Small intestine (tissue), 7 donors: Measurements from ENCODE around the gene OAT. TPM values are rescaled to one million over a fixed set of nuclear protein-coding genes. Genes with fewer than 3 reads are reported as not detected.

Experiments used
- DNase-seq, 2 donors: peaks; one replicate each; pipeline versions ENCODE4 v3.0.0 to v3.0.0-alpha.2; 2013
- FAIRE-seq: peaks from 2 replicates; lab custom pipeline; 2012; peaks lifted over from hg19 to GRCh38; lab: Jason Lieb, UNC
- H3K27ac ChIP-seq, 3 donors: one replicate each; pipeline ENCODE4 v1.5.1; 2013; ENCODE audit warnings: low read length in 2 of 3, mild to moderate bottlenecking in 2 of 3, control low read depth in 1 of 3, inconsistent platforms in 1 of 3, low read depth in 1 of 3, moderate library complexity in 1 of 3
- H3K27me3 ChIP-seq, 3 donors: one replicate each; pipeline ENCODE4 v1.6.1; 2013; ENCODE audit warnings: low read length in 3 of 3, inconsistent platforms in 1 of 3; ENCODE audit not compliant: control insufficient read depth in 3 of 3, insufficient read depth in 3 of 3
- H3K36me3 ChIP-seq, 3 donors: one replicate each; pipeline ENCODE4 v1.6.1; 2013; ENCODE audit warnings: low read length in 3 of 3, inconsistent platforms in 1 of 3, low read depth in 1 of 3, mild to moderate bottlenecking in 1 of 3, moderate library complexity in 1 of 3; ENCODE audit not compliant: control insufficient read depth in 3 of 3, insufficient read depth in 2 of 3
- H3K4me1 ChIP-seq, 3 donors: one replicate each; pipeline ENCODE4 v1.6.1; 2013; ENCODE audit warnings: low read length in 2 of 3, inconsistent platforms in 1 of 3, low read depth in 1 of 3, mild to moderate bottlenecking in 1 of 3, moderate library complexity in 1 of 3; ENCODE audit not compliant: control insufficient read depth in 3 of 3, insufficient read depth in 2 of 3
- H3K4me3 ChIP-seq, 3 donors: one replicate each; pipeline ENCODE4 v1.5.1; 2013; ENCODE audit warnings: low read length in 3 of 3, control low read depth in 1 of 3, inconsistent platforms in 1 of 3, low read depth in 1 of 3, mild to moderate bottlenecking in 1 of 3, moderate library complexity in 1 of 3
- H3K9me3 ChIP-seq, 2 donors: one replicate each; pipeline ENCODE4 v1.6.1; 2013; ENCODE audit warnings: low read depth in 1 of 2, low read length in 1 of 2; ENCODE audit not compliant: control insufficient read depth in 2 of 2, insufficient read depth in 1 of 2
- WGBS, 3 donors: extraction: QIAGEN DNeasy Blood & Tissue Kit; methylation state at CpG; one replicate each; pipeline ENCODE4 v1.1.7; 2013; 5-methylcytosine and 5-hydroxymethylcytosine counted together
- polyA plus RNA-seq, 4 donors: library from polyadenylated mRNA; stranded (reverse) in 3 of 4; unstranded in 1 of 4; fragments of 200-250 nt in 3 of 4; fragments of 120-200 nt in 1 of 4; gene quantifications; one replicate each; pipeline versions ENCODE4 v1.2.1 to v1.2.3, GENCODE V29; 2013
- donor health status: healthy with polysubstance abuse.
- donor health status: control.
- donor health status: control.
- donor health status: Bipolar disorder and iron deficiency.
- donor health status: healthy.

Gene OAT
- polyA plus RNA-seq, 4 donors = 247 to 2,019 (median 1,023) TPM

- no peaks in the 10 kb centered on the region for H3K36me3 ChIP-seq
- H3K27ac ChIP-seq = no peak overlapping the region
- no peak overlapping the region for H3K4me3 ChIP-seq
- no peaks in the 10 kb centered on the region for H3K27me3 ChIP-seq
- peaks cover 0 to 4% (median 0%) of the 10 kb centered on the region in 3 donors for H3K4me1 ChIP-seq
- FAIRE-seq = no peak
- no peak for DNase-seq
- H3K9me3 ChIP-seq = peaks cover 0 to 8% of the 10 kb centered on the region in 2 donors
- 80 to 89% (median 86%) methylated on average over 13 of the region's 13 CpGs for WGBS, 3 donors
Observed at GRCh38 chr10:124356701-124357560, 61.8 kb downstream of the OAT start.

- H3K27me3 ChIP-seq = no peaks in the 10 kb centered on the region
- WGBS, 3 donors = 15 to 21% (median 19%) methylated on average over 29 of the region's 29 CpGs
- H3K4me3 ChIP-seq = peak overlapping the region; percentile 13 to 23 (median 17)
- FAIRE-seq = no peak
- peak overlapping the region in 2 of 3 donors; percentile 15 to 21 for H3K27ac ChIP-seq
- H3K36me3 ChIP-seq = no peaks in the 10 kb centered on the region
- peaks cover 0 to 3% of the 10 kb centered on the region in 2 donors for H3K9me3 ChIP-seq
- peaks cover 0 to 4% (median 0%) of the 10 kb centered on the region in 3 donors for H3K4me1 ChIP-seq
- peak; percentile 56 to 81 for DNase-seq
Observed at GRCh38 chr10:124354411-124355382, 64.0 kb downstream of the OAT start.

- Histone ChIP-seq H3K4me1 (peaks cover 0 to 4% (median 0%) of the 10 kb centered on the region in 3 donors), H3K9me3 (no peaks in the 10 kb centered on the region), H3K36me3 (no peaks in the 10 kb centered on the region), H3K27ac (no peak overlapping the region), H3K4me3 (no peak overlapping the region), H3K27me3 (peaks cover 0 to 2% (median 0%) of the 10 kb centered on the region in 3 donors)
- FAIRE-seq = no peak
- WGBS, 3 donors = 80 to 90% (median 84%) methylated on average over 11 of the region's 11 CpGs
- DNase-seq = no peak
Observed at GRCh38 chr10:124353896-124354295, 64.8 kb downstream of the OAT start.

GRCh38 chr10:124353091-124353815 lies 65.5 kb downstream of the OAT start:
- FAIRE-seq = no peak
- Histone ChIP-seq H3K27me3 (peaks cover 0 to 2% (median 0%) of the 10 kb centered on the region in 3 donors), H3K4me1 (peaks cover 0 to 4% (median 0%) of the 10 kb centered on the region in 3 donors), H3K36me3 (no peaks in the 10 kb centered on the region), H3K9me3 (no peaks in the 10 kb centered on the region), H3K4me3 (no peak overlapping the region), H3K27ac (no peak overlapping the region)
- no peak for DNase-seq
- 84 to 89% (median 86%) methylated on average over 15 of the region's 15 CpGs for WGBS, 3 donors

- 69 to 78% (median 76%) methylated on average over 10 of the region's 10 CpGs for WGBS, 3 donors
- Histone ChIP-seq H3K27ac (no peak overlapping the region), H3K9me3 (no peaks in the 10 kb centered on the region), H3K4me3 (no peak overlapping the region), H3K36me3 (no peaks in the 10 kb centered on the region), H3K27me3 (peaks cover 0 to 2% (median 0%) of the 10 kb centered on the region in 3 donors), H3K4me1 (peaks cover 0 to 4% (median 0%) of the 10 kb centered on the region in 3 donors)
- FAIRE-seq = no peak
- no peak for DNase-seq
Observed at GRCh38 chr10:124351481-124352220, 67.1 kb downstream of the OAT start.

GRCh38 chr10:124350806-124351205 lies 67.9 kb downstream of the OAT start:
- Histone ChIP-seq H3K36me3 (no peaks in the 10 kb centered on the region), H3K4me1 (peaks cover 0 to 4% (median 0%) of the 10 kb centered on the region in 3 donors), H3K9me3 (no peaks in the 10 kb centered on the region), H3K27me3 (peaks cover 0 to 2% (median 0%) of the 10 kb centered on the region in 3 donors), H3K27ac (no peak overlapping the region), H3K4me3 (no peak overlapping the region)
- WGBS, 3 donors = 89 to 94% (median 94%) methylated on average over 8 of the region's 8 CpGs
- FAIRE-seq = no peak
- no peak for DNase-seq

GRCh38 chr10:124349996-124350280 lies 68.8 kb downstream of the OAT start:
- Histone ChIP-seq H3K36me3 (no peaks in the 10 kb centered on the region), H3K27me3 (peaks cover 0 to 2% (median 0%) of the 10 kb centered on the region in 3 donors), H3K27ac (no peak overlapping the region), H3K9me3 (no peaks in the 10 kb centered on the region), H3K4me1 (peaks cover 0 to 4% (median 0%) of the 10 kb centered on the region in 3 donors), H3K4me3 (no peak overlapping the region)
- 70 to 84% (median 80%) methylated on average over 5 of the region's 5 CpGs for WGBS, 3 donors
- FAIRE-seq (no peak), DNase-seq (no peak)
